CD4-positive, alpha-beta T cell treated with Interleukin-12 subunit alpha and Interleukin-12 subunit beta, for 1 hour (primary cell): ENCODE data around the gene PTPRN2.

ENCODE experiments used
- DNase-seq: peaks from one replicate; pipeline ENCODE4 v3.0.0-alpha.2; 2020

The PTPRN2 gene

GRCh38 chr7:158030566-158030965, 557.1 kb downstream of the PTPRN2 start:
- DNase-seq, result no peak

- no peak for DNase-seq
Measured at GRCh38 chr7:158030071-158030470, 557.6 kb downstream of the PTPRN2 start.

- no peak for DNase-seq
Measured at GRCh38 chr7:158029509-158029908, 558.1 kb downstream of the PTPRN2 start.

GRCh38 chr7:158028971-158029370, 558.7 kb downstream of the PTPRN2 start:
- DNase-seq, result no peak

GRCh38 chr7:158028290-158028941, 559.2 kb downstream of the PTPRN2 start:
- no peak for DNase-seq

- DNase-seq, result no peak
Measured at GRCh38 chr7:158027646-158028045, 560.0 kb downstream of the PTPRN2 start.

- DNase-seq, result no peak
Measured at GRCh38 chr7:158026636-158027265, 560.9 kb downstream of the PTPRN2 start.

GRCh38 chr7:158025686-158026600, 561.7 kb downstream of the PTPRN2 start:
- DNase-seq, result no peak

GRCh38 chr7:158024881-158025280, 562.7 kb downstream of the PTPRN2 start:
- no peak for DNase-seq

- DNase-seq, result no peak
Measured at GRCh38 chr7:158024351-158024715, 563.3 kb downstream of the PTPRN2 start.

- DNase-seq, result no peak
Measured at GRCh38 chr7:158023681-158024350, 563.8 kb downstream of the PTPRN2 start.

- DNase-seq, result no peak
Measured at GRCh38 chr7:158023157-158023556, 564.5 kb downstream of the PTPRN2 start.

- DNase-seq, result no peak
Measured at GRCh38 chr7:158022601-158023000, 565.0 kb downstream of the PTPRN2 start.

- no peak for DNase-seq
Measured at GRCh38 chr7:158021836-158022235, 565.8 kb downstream of the PTPRN2 start.

GRCh38 chr7:158020706-158021095, 566.9 kb downstream of the PTPRN2 start:
- DNase-seq, result no peak

- DNase-seq, result no peak
Measured at GRCh38 chr7:158019726-158020705, 567.6 kb downstream of the PTPRN2 start.

- no peak for DNase-seq
Measured at GRCh38 chr7:158018971-158019645, 568.5 kb downstream of the PTPRN2 start.

GRCh38 chr7:158018098-158018762, 569.4 kb downstream of the PTPRN2 start:
- DNase-seq, result no peak

- no peak for DNase-seq
Measured at GRCh38 chr7:158017111-158018097, 570.2 kb downstream of the PTPRN2 start.
